ENCODE measurements around the gene ARHGAP42. TPM values are rescaled to one million over a fixed set of nuclear protein-coding genes. Genes with fewer than 3 reads are reported as not detected.

The ARHGAP42 gene
- total RNA-seq, 4 donors from 2014 or later: 28.5 to 52.2 (median 40.4) TPM

DNA sequence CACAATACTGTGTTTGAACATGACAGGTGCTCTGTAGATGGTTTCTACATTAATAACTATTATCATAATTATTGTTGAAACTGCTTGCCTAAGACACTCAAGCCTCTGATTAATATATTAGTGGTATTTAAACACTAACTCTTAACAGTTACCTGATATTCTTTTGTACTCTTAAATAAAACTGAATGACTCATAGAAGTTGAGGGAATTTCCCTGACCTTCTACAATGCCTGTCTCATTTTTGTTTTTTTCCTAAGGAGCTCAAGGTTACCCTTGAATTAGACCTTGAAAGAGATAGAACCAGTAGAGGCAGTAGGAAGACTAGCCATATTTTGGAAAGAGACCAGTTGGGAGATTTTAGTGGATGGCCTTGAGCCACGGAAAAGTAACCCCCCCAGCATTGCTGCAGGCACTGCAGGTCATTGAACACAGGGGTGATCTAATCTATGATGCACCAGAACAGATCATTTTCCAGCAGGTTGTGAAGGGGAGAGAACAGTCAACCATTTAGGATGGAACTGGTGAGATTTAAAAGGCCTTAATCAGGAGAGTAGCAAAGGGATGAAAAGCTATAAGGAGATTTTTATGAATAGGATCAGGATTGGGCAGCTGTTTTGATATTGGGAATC, 294.2 kb downstream of the ARHGAP42 start:
- no peak for DNase-seq (ENCODE audit: low spot score in 2 of 2)
- Histone ChIP-seq H3K9me3 (no peaks in the 10 kb centered on the region), H3K36me3 (peaks cover 0 to 54% (median 0%) of the 10 kb centered on the region in 3 donors), H3K4me1 (no peaks in the 10 kb centered on the region), H3K27ac (no peak overlapping the region), H3K4me3 (no peak overlapping the region), H3K27me3 (no peaks in the 10 kb centered on the region)
- TF ChIP-seq POLR2A (IDR thresholded peaks at IDR 0.05) (no peak), EP300 (IDR thresholded peaks at IDR 0.05) (no peak)
- TF ChIP-seq, protein P1, sequence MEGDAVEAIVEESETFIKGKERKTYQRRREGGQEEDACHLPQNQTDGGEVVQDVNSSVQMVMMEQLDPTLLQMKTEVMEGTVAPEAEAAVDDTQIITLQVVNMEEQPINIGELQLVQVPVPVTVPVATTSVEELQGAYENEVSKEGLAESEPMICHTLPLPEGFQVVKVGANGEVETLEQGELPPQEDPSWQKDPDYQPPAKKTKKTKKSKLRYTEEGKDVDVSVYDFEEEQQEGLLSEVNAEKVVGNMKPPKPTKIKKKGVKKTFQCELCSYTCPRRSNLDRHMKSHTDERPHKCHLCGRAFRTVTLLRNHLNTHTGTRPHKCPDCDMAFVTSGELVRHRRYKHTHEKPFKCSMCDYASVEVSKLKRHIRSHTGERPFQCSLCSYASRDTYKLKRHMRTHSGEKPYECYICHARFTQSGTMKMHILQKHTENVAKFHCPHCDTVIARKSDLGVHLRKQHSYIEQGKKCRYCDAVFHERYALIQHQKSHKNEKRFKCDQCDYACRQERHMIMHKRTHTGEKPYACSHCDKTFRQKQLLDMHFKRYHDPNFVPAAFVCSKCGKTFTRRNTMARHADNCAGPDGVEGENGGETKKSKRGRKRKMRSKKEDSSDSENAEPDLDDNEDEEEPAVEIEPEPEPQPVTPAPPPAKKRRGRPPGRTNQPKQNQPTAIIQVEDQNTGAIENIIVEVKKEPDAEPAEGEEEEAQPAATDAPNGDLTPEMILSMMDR (IDR thresholded peaks at IDR 0.05): no peak
- 81% methylated on average over 1 of the region's 1 CpG for WGBS, 2 donors

DNA sequence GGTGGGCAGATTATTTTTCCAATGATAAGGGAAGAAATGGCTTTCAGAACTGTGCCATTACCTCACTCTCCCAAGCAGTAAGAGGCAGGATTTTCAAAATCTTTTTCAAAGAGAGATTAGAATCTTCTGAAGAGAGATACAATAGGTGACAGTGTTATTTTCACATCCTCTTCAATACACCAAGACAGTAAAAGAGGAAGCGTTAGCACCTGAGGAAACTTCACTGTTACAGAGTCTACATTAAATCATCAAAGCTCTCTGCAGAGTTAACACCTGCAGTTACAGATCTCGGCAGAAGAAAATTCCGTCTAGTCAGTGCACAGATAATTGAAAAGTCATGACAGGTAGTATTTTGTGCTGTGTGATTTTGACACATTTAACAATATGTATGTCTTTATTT, 297.6 kb downstream of the ARHGAP42 start:
- H3K9me3 ChIP-seq: no peaks in the 10 kb centered on the region
- no peaks in the 10 kb centered on the region for H3K4me1 ChIP-seq
- no peak overlapping the region for H3K27ac ChIP-seq
- no peak for DNase-seq (ENCODE audit: low spot score in 2 of 2)
- no peaks in the 10 kb centered on the region for H3K27me3 ChIP-seq
- H3K36me3 ChIP-seq: peaks cover 0 to 47% (median 0%) of the 10 kb centered on the region in 3 donors
- TF ChIP-seq, protein P1 (IDR thresholded peaks at IDR 0.05): no peak
- TF ChIP-seq POLR2A (IDR thresholded peaks at IDR 0.05) (no peak), EP300 (IDR thresholded peaks at IDR 0.05) (no peak)
- WGBS, 2 donors: 93% methylated on average over 3 of the region's 3 CpGs
- H3K4me3 ChIP-seq: no peak overlapping the region

DNA sequence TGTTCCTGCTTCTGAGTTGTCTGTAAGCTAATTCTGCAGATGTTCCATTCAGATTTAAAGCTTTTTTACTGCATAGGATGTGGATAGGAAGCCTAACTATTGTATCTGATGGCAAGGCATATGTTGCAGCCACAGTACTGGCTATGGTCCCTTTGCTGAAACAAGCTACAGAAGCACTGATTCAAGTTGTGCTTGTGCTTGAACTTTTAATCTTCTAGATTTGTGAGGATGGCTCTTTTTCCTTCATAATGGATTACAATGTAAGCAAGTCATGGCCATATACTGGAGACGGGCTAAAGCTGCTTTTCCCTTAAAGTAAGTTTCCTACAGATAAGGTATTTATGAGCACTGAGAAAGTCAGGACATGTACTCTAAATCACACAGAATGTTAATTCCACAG, 303.8 kb downstream of the ARHGAP42 start:
- no peaks in the 10 kb centered on the region for H3K9me3 ChIP-seq
- no peaks in the 10 kb centered on the region for H3K27me3 ChIP-seq
- H3K4me3 ChIP-seq: no peak overlapping the region
- H3K27ac ChIP-seq: no peak overlapping the region
- WGBS, 2 donors: 95% methylated on average over 1 of the region's 1 CpG
- no peak for DNase-seq (ENCODE audit: low spot score in 2 of 2)
- TF ChIP-seq POLR2A (IDR thresholded peaks at IDR 0.05) (no peak), EP300 (IDR thresholded peaks at IDR 0.05) (no peak)
- TF ChIP-seq, protein P1 (IDR thresholded peaks at IDR 0.05): no peak
- no peaks in the 10 kb centered on the region for H3K4me1 ChIP-seq
- H3K36me3 ChIP-seq: peaks cover 0 to 27% (median 0%) of the 10 kb centered on the region in 3 donors

DNA sequence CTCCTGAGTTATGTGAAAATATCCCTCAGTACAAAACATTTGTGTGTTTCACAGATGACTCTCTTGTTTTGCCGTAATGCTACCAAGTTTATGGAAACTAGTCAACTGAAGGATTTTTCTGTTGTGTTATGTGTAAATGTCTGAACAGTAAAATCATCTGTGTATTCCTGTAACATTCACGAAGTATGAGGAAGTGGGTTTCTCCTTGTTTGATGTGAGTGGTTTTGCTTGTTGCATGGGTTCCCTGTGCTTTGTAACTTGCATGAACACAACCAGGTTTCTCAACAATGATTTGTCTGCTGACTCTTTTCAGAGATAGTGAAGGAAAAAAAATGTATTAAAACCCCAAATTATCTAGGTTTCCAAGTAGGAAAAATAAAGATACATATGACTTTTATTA, 304.5 kb downstream of the ARHGAP42 start:
- Histone ChIP-seq H3K27me3 (no peaks in the 10 kb centered on the region), H3K9me3 (no peaks in the 10 kb centered on the region), H3K4me1 (no peaks in the 10 kb centered on the region), H3K27ac (no peak overlapping the region), H3K36me3 (peaks cover 0 to 23% (median 0%) of the 10 kb centered on the region in 3 donors), H3K4me3 (no peak overlapping the region)
- 66 to 75% methylated on average over 2 of the region's 2 CpGs for WGBS, 2 donors
- DNase-seq (ENCODE audit: low spot score in 2 of 2): no peak
- TF ChIP-seq EP300 (IDR thresholded peaks at IDR 0.05) (no peak), POLR2A (IDR thresholded peaks at IDR 0.05) (no peak)
- TF ChIP-seq, protein P1 (IDR thresholded peaks at IDR 0.05): no peak

DNA sequence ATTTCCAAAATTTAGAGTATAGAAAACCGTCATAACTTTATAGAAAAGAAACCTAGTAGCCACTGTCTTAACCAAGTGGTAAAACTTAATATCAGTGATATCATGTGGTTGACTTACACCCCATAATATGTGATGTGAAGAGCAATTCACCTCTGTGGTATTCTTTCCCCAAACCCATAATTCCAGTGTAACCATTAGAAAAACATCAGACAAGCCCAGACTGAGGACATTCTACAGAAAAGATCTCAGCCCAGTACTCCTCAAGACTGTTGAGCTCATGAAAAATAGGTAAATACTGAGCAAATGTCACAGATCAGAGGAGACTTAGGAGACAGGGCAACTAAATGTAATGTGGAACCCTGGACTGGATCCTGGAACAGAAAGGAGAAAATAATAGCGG, 307.9 kb downstream of the ARHGAP42 start:
- Histone ChIP-seq H3K9me3 (no peaks in the 10 kb centered on the region), H3K36me3 (peaks cover 0 to 4% (median 0%) of the 10 kb centered on the region in 3 donors), H3K4me3 (no peak overlapping the region), H3K27ac (no peak overlapping the region), H3K4me1 (no peaks in the 10 kb centered on the region), H3K27me3 (no peaks in the 10 kb centered on the region)
- TF ChIP-seq EP300 (IDR thresholded peaks at IDR 0.05) (no peak), POLR2A (IDR thresholded peaks at IDR 0.05) (no peak)
- TF ChIP-seq, protein P1 (IDR thresholded peaks at IDR 0.05): no peak
- WGBS, 2 donors: 92 to 98% methylated on average over 2 of the region's 2 CpGs
- DNase-seq (ENCODE audit: low spot score in 2 of 2): no peak
